SKM-1 treated with dmso at 0.1 percent for 144 hours (cell line): ENCODE data around the gene IL3RA.

Source experiments
- DNase-seq: peaks from one replicate; lab custom pipeline; 2025; ENCODE audit not compliant: unreplicated experiment; lab: John Stamatoyannopoulos, UW

The IL3RA gene

DNA sequence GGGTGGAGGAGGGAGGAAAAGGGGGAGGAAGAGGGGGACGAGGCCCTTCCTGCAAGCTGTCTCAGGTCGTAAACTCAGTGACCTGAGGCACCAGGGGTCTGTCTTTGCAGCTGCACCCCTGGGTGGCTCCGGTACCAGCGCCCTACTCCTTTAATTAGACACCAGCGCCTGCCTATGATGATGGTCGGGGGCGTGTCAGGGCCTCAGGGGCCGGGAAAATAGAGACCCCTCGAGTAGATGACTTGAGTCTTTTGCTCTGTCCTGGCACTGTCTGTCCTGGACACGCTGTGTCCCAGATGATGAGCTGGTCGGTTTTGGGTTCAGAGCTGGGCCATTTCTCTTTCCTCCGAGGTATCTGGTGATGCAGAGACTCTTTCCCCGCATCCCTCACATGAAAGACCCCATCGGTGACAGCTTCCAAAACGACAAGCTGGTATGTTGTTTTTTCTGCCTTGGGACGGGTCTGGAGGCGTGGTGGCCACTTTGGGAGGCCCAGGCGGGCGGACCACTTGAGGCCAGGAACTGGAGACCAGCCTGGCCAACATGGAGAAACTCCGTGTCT, 44.2 kb downstream of the IL3RA start:
- DNase-seq = no peak

DNA sequence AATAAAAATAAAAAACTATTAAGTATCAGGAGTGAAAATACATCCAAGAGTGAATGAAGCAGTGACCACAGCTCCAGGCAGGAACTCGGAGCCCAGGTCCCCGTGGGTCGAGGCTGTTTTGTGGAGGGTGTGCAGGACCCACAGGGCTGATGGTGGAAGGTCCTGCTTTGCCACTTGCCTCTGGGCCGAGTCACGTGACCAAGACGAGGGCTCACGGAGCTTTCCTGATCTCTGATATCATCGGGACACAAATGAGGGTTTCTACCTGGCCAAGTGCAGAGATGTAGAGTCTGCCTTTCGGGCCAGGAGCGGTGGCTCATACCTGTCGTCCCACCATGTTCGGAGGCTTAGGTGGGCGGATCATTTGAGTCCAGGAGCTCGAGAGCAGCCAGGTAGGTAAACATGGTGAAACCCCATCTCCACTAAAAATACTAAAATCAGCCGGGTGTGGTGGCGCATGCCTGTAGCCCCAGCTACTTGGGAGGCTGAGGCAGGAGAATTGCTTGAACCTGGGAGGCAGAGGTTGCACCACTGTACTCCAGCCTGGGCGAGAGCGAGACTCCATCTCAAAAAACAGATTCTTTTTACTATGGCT, 48.2 kb downstream of the IL3RA start:
- no peak for DNase-seq

DNA sequence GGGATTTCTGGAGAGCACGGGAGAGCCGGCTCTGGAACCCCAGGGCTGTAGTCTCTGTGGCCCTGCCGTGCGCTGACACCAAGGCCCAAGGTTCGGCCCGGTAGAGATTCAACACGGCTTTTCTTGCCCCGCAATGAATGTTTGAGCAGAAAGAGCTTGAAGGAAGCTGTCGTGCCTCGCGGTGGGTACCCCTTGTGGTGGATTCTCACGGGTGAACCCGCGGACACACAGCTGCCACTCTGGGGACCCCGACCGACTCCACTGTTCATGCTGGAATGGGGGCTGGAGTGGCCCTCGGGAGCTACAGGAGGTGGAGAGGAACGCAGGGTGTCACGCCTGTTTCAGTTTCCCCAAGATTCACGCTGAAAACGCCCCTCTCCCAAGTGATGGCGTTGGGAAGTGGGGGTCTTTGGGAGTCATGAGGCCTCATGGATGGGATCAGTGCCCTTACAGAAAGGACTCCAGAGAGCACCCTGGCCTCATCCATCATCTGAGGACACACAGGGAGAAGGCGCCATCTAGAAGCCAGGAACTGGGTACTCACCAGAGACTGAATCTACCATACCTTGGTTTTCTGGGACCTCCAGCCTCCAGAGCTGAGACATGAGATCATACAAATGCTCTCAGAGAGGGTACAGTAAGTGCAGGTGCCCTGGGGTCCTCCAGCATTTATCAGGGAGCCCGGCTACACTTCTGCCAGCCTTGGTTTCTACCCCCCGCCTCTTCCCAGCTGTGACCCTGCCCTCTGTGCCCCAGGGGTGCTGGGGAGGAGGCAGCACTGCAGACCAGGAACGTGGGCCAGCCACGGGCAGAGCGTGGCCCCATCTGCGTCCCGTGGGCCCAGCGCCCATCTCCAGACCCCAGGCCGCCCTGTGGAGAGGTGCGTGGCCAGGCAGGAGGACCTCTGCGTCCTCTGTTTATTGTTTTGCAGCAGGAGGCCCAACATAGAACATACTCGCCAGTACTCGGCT, 49.0 kb downstream of the IL3RA start:
- DNase-seq = no peak

DNA sequence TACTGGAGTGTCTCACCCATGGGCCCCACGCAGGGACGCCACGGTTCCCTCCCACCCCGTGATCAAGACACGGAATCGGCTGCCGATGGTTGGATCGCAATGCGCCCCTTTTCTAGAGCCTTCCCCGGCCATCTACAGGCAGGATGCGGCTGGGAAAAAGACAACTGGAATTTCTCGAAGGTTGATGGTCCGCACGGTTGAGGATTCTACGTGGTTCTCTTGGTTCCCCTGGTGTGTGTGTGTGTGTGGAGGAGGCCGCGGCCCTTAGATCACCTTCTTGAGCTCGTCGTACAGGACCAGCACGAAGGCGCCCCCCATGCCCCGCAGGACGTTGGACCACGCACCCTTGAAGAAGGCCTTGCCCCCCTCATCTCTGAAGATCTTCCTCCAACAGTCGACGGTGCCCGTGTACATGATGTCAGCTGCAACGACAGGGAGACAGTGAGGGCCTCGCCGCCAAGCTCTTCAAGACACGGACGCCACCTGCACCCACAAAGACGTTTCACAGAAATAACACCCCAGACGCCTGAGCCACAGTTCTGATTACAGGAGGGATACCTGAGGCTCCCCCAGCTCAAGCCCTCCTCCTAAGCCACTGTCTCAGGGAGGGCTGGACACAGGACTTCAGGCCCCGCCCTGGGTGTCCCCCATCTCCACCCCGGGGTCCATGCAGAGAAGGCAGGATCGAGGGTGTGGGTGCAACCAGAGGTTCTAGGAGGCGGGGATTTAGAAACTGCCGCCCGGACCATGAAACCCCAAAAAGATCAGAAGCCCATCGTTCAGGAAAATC, 49.9 kb downstream of the IL3RA start:
- DNase-seq = no peak

DNA sequence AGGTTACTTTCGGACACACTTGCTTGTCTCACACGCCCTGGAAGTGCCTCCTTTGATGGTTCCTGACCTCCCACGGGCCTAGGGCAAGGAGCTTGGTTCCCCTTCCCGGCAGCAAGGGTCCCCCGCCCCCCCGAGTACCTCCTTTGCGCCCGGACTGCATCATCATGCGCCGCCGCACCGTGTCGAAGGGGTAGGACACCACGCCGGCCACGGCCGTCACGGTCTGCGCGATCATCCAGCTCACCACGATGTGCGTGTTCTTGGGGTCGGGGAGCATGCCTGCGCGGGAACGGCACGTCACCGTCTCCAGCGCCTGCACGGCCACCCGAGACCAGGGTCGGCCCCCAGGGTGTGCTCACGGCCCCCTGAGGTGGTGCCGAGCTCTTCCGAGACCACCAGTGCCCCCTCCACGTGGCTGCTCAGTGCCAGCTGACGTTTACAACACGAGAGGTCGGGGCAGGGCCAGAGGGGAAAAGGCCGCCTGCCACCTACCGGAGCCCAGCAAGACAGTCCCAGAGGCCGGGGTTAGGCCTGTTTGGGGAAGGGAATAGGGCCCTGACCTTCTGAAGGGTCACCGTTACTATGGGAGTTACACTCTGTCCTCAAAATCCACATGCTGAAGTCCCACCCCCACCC, 50.7 kb downstream of the IL3RA start:
- no peak for DNase-seq

DNA sequence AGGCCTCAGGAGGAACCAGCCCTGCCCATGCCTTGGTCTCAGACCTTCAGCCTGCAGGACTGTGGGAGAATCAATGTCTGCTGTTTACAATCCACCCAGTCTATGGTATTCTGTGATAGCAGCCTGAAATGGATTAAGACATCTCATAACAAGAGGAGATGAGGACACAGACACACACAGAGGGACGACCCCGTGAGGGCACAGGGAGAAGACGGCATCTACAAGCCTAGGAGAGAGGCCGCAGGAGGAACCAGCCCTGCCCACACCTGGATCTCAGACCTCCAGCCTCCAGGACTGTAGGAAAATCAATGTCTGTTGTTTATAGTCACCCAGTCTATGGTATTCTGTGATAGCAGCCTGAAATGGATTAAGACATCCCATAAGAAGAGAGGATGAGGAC, 52.1 kb downstream of the IL3RA start:
- no peak for DNase-seq

DNA sequence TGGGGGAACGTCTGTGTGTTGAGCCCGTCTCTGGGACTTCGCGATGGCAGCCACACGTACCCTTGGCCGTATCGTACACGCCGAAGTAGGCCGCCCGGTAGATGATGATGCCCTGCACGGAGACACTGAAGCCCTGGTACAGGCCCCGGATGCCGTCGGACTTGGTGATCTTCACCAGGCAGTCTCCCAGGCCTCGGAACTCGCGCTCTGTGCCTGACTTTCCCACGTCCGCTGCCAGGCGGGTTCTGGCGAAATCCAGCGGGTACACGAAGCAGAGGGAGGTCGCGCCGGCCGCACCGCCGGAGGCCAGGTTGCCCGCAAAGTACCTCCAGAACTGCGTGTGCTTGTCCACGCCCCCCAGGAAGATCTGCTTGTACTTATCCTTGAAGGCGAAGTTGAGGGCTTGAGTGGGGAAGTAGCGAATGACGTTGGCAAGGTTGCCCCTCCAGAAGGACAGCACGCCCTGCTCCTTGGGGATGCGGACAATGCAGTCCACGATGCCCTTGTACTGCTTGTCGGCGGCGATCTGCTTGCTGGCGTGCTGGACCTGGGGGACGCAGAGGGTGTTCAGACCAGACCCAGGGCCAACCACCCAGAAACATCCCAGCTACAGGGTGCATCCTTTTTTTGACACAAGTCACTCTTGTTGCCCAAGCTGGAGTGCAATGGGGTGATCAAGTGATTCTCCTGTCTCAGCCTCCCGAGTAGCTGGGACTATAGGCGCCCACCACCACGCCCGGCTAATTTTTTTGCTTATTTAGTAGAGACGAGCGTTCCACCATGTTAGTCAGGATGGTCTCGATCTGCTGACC, 52.8 kb downstream of the IL3RA start:
- DNase-seq = no peak

DNA sequence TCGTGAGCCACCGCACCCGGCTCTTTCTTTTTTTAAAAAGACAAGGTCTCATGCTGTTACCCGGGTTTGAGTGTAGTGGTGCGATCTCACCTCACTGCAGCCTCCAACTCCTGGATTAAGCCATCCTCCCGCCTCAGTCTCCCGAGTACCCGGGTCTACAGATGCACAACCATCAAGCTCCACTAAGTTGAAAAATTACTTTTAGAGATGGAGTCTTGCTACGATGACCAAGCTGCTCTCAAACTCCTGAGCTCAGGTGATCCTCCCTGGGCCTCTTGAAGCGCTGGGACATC, 53.4 kb downstream of the IL3RA start:
- DNase-seq = no peak

DNA sequence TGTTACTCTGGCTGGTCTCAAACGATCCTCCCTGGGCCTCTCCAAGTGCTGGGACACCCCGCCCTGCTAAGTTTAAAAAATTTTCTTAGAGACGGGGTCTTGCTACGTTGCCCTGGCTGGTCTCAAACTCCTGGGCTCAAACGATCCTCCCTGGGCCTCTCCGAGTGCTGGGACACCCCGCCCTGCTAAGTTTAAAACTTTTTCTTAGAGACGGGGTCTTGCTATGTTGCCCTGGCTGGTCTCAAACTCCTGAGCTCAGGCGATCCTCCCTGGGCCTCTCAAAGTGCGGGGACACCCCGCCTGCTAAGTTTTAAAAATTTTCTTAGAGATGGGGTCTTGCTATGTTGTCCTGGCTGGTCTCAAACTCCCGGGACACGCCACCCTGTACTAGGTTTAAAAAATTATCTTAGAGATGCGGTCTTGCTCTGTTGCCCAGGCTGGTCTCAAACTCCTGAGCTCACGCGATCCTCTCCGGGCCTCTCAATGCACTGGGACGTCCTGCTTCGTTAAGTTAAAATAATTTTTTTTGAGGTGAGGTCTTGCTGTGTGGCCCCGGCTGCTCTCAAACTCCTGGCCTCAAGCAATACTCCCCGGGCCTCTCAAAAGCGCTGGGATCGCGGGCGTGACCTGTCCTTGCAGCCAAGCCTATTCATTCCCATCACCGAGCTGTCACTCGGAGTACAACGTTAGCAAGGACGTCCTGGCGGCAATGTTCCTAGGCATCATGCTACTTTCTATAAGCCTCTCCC, 54.2 kb downstream of the IL3RA start:
- DNase-seq = no peak

DNA sequence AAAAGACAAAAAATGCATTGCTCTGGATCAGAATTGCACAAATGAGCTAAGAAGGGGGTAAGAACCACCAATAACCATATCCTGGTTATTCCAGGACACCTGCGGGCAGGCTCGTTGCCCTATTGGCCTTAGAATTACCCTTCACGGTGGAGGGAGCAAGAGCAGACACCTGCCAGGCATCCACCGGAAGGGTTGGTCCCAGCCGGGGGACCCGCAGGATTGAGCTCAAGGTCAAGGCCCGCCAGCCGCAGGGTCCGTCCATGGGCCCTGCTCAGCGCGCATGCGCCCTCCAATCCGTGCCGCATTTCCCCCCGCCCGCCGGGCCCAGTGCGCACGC, 54.8 kb downstream of the IL3RA start:
- DNase-seq = no peak

DNA sequence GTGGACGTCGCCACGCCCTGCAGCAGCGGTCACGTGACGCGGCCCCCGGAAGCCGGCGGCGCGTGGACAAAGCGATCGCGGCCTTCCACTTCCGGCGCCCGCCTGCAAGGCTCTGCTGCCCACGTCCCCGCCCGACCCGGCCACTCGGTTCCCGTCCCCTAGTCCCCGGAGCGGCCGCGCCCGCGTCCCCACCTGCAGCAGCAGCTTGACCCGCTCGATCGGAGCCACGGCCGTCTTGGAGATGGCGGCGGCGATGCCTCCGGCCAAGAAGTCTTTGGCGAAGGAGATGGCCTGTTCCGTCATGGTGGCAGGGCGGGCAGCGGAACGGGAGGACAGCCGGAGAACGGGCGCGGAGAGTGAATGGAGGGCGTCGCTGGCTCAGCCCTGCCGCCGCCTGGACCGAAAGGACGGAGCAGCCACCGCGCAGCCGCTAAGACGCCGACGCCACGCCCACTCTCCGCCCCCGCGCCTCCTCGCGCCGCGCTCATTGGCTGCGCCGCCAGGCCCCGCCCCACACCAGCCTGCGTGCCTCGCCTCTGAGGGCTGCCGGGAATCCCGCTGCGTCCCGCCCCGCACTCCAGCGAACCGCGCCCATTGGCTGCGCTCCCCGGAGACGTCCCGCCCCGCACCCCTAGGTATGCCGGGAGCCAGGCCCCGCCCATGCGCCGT, 55.3 kb downstream of the IL3RA start, which contains the start of gene SLC25A6:
Gene SLC25A6 (minus strand): TSS at position 407 of the 669 bp plus-strand sequence. CDS start 104 bp downstream, at position 303.
- DNase-seq = no peak

DNA sequence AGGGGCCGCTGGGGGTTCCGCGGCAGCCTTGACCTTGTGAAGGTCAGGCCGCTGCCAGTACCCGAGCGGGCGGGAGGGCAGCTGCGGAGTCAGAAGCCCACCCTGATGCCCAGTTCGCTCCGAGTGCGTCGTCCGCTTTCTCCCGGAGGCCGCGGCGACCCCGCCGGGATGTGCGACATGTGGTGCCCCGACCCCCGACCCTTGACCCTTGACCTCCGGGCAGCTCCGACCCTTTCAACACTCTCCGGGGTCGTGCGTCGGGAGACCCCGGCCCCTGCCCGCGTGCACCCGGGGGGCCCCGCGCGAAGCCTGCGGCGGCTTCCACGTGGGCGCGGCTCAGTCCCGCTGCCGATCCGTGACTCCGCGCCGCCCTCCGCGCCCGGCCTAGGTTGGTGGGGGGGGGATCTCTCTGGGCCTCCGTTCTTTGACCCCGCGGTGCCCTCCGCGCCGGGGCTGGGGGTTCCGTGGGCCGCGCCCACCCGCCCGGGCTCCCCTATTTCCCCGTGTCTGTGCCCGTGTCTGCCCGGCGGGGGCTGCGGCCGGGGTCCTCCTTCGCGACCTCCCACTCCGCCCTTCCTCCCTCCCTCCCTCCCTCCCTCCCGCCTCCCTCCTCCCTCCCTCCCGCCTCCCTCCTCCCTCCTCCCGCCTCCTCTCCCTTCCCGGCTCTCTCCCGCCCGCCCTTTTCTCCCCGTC, 55.9 kb downstream of the IL3RA start:
- no peak for DNase-seq

DNA sequence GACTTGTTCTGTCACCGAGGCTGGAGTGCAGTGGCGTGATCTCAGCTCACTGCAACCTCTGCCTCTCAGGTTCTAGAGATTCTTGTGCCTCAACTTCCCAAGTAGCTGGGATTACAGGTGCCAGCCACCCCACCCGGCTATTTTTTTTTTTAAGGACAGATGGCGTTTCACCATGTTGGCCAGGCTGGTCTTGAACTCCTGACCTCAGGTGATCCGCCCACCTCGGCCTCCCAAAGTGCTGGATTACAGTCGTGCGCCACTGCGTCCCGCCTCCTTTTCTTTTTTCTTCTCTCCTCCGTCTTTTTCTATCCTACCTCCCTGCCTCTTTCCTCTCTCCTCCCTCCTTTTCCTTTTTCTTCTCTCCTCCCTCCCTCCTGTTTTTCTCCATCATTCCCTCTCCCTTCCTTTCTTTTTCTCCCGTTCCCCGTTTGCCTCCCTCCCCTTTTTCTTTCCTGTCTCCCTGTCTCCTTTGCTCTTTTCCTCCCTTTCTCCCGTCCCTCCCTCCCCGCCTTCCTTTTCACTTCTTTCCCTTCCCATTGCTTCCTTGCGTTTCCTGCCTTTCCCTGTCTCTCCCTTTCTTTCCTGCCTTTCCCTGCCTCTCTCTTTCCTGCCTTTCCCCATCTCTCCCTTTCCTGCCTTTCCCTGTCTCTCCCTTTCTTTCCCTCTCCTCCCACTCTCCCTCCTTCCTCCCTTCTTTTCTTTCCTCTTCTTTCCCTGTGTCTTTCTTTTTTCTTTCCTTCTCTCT, 57.5 kb downstream of the IL3RA start:
- DNase-seq = no peak

DNA sequence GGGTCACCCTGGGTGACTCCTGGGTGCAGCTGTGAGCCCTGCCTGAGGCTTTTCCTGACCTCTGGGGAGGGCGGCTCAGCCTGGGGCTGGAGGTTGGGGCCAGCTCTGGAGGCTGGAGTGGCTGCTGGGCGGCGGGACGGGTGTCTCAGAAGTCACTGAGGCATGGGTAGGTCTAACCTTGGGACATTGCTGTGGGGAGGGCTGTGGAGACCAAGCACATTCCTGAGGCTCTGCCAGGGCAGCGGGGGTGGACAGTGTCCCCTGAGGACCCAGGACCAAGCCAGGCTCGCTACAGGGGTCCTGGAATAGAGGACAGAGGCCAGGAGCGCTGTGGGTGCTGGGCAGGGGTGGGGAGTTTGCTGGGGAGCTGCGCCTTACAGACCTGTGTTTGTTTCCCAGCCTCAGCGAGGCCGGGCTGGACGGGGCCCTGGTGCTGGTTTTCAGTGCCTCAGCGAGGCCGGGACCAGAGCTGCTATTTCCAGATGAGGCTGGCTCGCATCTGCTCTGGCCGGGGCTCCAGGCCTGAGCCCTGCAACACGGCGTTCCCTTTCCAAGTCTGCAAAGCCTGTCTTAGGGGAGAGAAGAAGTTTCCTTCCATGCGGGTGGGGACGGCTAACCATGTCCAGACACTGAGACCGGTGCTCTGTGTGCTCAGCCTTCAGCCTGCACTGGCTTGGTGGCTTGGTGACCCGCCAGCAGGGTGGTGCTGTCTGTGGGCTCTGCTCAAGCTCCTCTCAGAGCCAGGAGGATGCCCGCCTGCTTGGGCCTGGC, 58.3 kb downstream of the IL3RA start:
- DNase-seq = no peak

DNA sequence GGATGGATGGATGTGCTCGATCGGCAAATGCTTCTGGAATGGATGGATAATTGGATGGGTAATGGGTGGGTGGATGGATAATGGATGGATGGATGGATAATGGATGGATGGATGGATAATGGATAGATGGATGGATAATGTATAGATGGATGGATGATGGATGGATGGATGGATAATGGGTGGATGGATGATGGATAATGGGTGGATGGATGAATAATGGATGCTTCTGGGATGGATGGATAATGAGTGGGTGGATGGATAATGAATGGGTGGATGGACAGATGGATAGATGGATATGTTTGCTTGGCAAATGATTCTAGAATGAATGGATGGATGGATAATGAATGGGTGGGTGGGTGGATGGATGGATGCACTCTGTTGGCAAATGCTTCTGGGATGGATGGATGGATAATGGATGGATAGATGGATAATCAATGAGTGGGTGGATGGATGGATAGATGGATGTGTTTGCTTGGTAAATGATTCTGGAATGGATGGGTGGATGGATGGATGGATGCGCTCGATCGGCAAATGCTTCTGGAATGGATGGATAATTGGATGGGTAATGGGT, 59.1 kb downstream of the IL3RA start:
- no peak for DNase-seq

DNA sequence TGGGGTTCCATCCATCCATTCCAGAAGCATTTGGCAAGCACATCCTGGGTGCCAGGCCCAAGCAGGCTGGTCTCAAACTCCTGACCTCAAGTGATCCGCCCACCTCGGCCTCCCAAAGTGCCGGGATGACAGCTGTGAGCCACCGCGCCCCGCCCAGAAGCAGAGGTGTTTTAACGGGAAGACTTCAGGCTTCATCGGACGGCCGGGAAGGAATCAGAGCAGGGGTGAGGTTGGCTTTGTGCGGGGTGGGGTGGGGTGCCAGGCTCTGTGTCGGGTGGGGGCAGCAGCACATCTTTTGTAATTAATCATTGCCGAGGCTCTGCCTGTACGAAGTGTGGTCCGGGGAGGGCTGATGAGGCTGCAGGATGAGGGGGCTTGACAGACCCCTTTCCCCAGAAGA, 60.4 kb downstream of the IL3RA start:
- no peak for DNase-seq
